ENCODE data around the gene PCSK4. TPM values are rescaled to one million over a fixed set of nuclear protein-coding genes. Genes with fewer than 3 reads are reported as not detected.

PCSK4 gene
- total RNA-seq, 1 experiment from 2014 or later = 9.9 TPM

- no peaks in the 10 kb centered on the region for H3K27me3 ChIP-seq (ENCODE audit: control insufficient read depth, insufficient read depth, low read length)
- intact Hi-C loops (cut with micrococcal nuclease; ENCODE audit: unreplicated experiment) (no loop called here), in situ Hi-C loops (cut with HindIII; ENCODE audit: low pct_unique_long_range_greater_than_20kb, low sequenced_read_pairs) (no loop called here)
- no peak for DNase-seq (ENCODE audit: low read depth, low spot score)
- ChIA-PET POLR2A (no interaction called here), CTCF (no interaction called here)
- ATAC-seq = no peak
- no peak overlapping the region for H3K27ac ChIP-seq (ENCODE audit: low read length)
- no peak for TF ChIP-seq TCF7L2 (IDR thresholded peaks at IDR 0.05; ENCODE audit: low read depth, low read length)
- TF ChIP-seq SIN3A (IDR thresholded peaks at IDR 0.05; ENCODE audit: borderline replicate concordance, insufficient read depth, low read depth, low read length) = no peak
- TF ChIP-seq REST (IDR thresholded peaks at IDR 0.05; ENCODE audit: insufficient read depth in 1 of 2, low read depth in 2 of 2, low read length in 1 of 2) = no peak
- TF ChIP-seq POLR2AphosphoS5 (IDR thresholded peaks at IDR 0.05; ENCODE audit: low read depth, low read length) = no peak
- TF ChIP-seq CTCF (IDR thresholded peaks at IDR 0.05) = no peak
- H3K4me3 ChIP-seq (ENCODE audit: low read depth in 2 of 2, low read length in 2 of 2) = no peak overlapping the region
- H3K4me1 ChIP-seq (ENCODE audit: control insufficient read depth, insufficient read depth, low read length) = no peaks in the 10 kb centered on the region; the same call in none of the 2 replicates
- no peaks in the 10 kb centered on the region for H3K36me3 ChIP-seq (ENCODE audit: control insufficient read depth, insufficient read depth, low read length)
- H3K9me3 ChIP-seq (ENCODE audit: control insufficient read depth, insufficient read depth, low read depth, low read length) = no peaks in the 10 kb centered on the region
- BruUV-seq (replicated peaks) = no TSS peak
Measured at GRCh38 chr19:1451916-1452801, 38.0 kb downstream of the PCSK4 start.

GRCh38 chr19:1450735-1451731, 39.1 kb downstream of the PCSK4 start:
- no peak for TF ChIP-seq REST (IDR thresholded peaks at IDR 0.05; ENCODE audit: insufficient read depth in 1 of 2, low read depth in 2 of 2, low read length in 1 of 2)
- no peak for TF ChIP-seq CTCF (IDR thresholded peaks at IDR 0.05)
- no peak for TF ChIP-seq SIN3A (IDR thresholded peaks at IDR 0.05; ENCODE audit: borderline replicate concordance, insufficient read depth, low read depth, low read length)
- no peaks in the 10 kb centered on the region; the same call in none of the 2 replicates for H3K4me1 ChIP-seq (ENCODE audit: control insufficient read depth, insufficient read depth, low read length)
- no peak overlapping the region for H3K27ac ChIP-seq (ENCODE audit: low read length)
- intact Hi-C loops (cut with micrococcal nuclease; ENCODE audit: unreplicated experiment) (no loop called here), in situ Hi-C loops (cut with HindIII; ENCODE audit: low pct_unique_long_range_greater_than_20kb, low sequenced_read_pairs) (no loop called here)
- POLR2A ChIA-PET = no interaction called here
- no peaks in the 10 kb centered on the region for H3K27me3 ChIP-seq (ENCODE audit: control insufficient read depth, insufficient read depth, low read length)
- CTCF ChIA-PET = no interaction called here
- ATAC-seq = no peak
- no peaks in the 10 kb centered on the region for H3K36me3 ChIP-seq (ENCODE audit: control insufficient read depth, insufficient read depth, low read length)
- no peak for DNase-seq (ENCODE audit: low read depth, low spot score)
- H3K4me3 ChIP-seq (ENCODE audit: low read depth in 2 of 2, low read length in 2 of 2) = no peak overlapping the region; a peak in 1 of 4 replicates
- no TSS peak for BruUV-seq (replicated peaks)
- no peaks in the 10 kb centered on the region for H3K9me3 ChIP-seq (ENCODE audit: control insufficient read depth, insufficient read depth, low read depth, low read length)

Measured in Panc1 (cell line).